GM12874 (cell line): ENCODE measurements around the gene CHTOP.

Source experiments
- TF ChIP-seq, protein P1 (sequence below): IDR thresholded peaks from 2 replicates; pipeline ENCODE4 v1.5.1; 2011; ENCODE audit warnings: low read depth, mild to moderate bottlenecking, control low read depth, low read length, moderate library complexity; ENCODE audit not compliant: insufficient read depth

CHTOP gene

DNA sequence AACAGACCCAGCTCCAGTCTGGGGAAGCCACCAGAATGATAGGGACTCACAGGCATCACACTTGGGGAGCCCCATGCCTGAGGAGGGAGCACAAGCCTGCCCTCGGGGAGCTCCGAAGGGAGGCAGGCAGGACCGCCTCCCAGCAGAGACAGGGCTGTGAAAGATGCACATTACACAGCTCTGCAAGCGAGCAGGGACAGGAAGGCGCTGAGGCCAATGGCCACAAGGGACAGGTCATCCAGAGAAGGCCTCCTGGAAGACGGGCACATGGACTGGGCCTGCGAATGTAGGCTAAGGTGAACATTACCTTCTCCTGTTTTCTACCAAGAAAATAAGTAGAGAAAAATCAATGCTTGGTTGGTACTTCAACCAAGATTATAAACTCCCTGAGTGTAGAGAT, 48.9 kb downstream of the CHTOP start:
- TF ChIP-seq, protein P1, sequence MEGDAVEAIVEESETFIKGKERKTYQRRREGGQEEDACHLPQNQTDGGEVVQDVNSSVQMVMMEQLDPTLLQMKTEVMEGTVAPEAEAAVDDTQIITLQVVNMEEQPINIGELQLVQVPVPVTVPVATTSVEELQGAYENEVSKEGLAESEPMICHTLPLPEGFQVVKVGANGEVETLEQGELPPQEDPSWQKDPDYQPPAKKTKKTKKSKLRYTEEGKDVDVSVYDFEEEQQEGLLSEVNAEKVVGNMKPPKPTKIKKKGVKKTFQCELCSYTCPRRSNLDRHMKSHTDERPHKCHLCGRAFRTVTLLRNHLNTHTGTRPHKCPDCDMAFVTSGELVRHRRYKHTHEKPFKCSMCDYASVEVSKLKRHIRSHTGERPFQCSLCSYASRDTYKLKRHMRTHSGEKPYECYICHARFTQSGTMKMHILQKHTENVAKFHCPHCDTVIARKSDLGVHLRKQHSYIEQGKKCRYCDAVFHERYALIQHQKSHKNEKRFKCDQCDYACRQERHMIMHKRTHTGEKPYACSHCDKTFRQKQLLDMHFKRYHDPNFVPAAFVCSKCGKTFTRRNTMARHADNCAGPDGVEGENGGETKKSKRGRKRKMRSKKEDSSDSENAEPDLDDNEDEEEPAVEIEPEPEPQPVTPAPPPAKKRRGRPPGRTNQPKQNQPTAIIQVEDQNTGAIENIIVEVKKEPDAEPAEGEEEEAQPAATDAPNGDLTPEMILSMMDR: no peak

DNA sequence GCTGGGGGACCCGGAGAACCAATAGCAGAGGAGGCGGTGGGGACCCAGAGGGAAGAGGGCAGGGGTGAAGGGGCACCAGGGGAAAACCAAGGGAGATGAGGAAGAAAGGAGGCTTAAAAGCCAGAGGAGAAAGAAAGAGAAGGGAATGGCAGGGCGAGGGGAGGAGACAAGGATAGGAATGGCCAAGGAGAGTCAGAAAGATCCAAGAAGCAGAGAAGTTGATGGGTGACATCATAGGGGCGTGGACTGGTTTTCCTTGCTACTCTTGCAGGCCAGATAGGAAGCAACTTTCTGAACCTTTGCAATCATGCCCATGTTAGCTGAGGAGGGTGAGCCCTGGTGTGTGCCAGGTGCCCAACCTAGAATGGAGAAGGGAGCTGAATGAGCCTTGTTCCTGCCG, 50.0 kb downstream of the CHTOP start:
- TF ChIP-seq, protein P1: no peak

- TF ChIP-seq, protein P1: no peak
Measured at GRCh38 chr1:153684892-153685291, 51.0 kb downstream of the CHTOP start.

- TF ChIP-seq, protein P1: no peak
Measured at GRCh38 chr1:153685544-153686340, 51.9 kb downstream of the CHTOP start.

GRCh38 chr1:153687346-153688125, 53.7 kb downstream of the CHTOP start:
- TF ChIP-seq, protein P1: no peak

- TF ChIP-seq, protein P1: no peak
Measured at GRCh38 chr1:153688276-153688675, 54.4 kb downstream of the CHTOP start.

GRCh38 chr1:153688736-153689328, 55.0 kb downstream of the CHTOP start:
- TF ChIP-seq, protein P1: no peak
